GM19438 (cell line): ENCODE measurements around the gene FAM81A.
A peak's percentile ranks its signal among the peaks of the same experiment; 100 is the strongest.

Experiments
- ATAC-seq: cut with Tn5 transposase; IDR thresholded peaks from one replicate; pipeline ENCODE4 v1.9.1; 2021; ENCODE audit warnings: low read depth; ENCODE audit not compliant: unreplicated experiment

Gene FAM81A

DNA sequence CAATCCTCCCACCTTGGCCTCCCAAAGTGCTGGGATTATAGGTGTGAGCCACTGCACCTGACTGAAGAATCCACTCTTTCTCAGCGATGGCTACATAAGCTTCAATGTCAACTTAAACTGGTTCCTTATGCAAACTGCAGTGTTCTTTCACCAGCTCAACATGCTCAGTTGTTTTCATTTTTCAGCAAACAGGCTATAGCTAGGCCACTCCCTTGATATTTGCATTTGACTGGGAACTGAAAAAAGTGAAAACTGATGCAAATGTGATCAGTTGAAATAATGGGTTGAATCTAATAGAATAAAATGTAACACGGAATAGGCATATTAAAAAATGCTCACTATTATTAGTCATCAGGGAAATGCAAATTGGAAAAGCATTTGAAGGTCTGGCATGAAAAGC lies 99.4 kb downstream of the FAM81A start:
- no peak for ATAC-seq

DNA sequence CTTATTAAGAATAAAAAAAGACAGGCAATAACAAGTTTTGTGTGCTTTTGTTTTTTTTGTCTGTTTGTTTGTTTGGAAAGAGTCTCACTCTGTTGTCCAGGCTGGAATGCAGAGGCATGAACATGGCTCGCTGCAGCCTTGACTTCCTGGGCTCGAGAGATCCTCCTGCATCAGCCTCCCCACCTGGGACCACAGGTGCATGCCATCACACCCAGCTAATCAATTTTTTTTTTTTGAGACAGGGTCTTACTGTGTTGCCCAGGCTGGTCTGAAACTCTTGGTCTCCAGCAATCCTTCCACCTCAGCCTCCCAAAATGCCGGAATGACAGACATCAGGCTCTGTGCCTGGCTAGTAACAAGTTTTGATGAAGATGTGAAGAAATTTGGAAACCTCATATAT lies 100.5 kb downstream of the FAM81A start:
- no peak for ATAC-seq

- no peak for ATAC-seq
Observed at GRCh38 chr15:59539799-59540198, 101.8 kb downstream of the FAM81A start.

DNA sequence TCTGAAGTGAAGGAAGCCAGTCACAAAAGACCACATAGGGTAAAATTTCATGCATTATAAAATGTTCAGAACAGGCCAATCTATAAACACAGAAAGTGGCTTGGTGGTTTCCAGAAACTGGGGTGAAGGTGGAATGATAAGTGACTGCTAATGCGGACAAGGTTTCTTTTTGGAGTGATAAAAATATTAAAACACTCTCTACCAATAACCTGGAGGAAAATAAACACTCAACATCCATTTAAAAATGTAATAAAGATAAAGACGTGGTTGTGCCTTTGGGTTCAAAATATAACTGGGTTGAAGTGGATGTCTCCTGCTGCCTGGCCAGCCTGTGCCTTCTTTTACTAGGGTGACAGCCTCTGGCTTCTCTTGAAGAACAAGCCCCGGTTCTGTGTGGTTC lies 102.7 kb downstream of the FAM81A start:
- ATAC-seq: no peak

DNA sequence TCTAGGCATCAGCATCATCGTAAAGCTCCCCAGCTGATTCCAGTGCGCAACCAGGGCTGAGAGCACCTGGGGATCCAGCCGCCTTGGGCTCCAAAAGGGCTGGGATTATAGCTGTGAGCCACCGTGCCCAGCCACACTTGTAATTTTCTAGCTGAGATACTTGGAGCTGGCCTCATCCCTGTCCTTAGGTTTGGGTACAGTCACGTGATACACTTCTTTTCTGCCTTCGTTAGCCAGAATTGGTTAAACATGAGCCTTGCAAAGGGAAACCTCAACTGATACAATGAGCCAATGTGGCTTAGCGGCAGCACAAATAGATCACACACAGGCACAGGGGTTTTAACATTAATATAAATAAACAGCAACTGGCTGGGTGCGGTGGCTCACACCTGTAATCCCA lies 103.8 kb downstream of the FAM81A start:
- no peak for ATAC-seq

DNA sequence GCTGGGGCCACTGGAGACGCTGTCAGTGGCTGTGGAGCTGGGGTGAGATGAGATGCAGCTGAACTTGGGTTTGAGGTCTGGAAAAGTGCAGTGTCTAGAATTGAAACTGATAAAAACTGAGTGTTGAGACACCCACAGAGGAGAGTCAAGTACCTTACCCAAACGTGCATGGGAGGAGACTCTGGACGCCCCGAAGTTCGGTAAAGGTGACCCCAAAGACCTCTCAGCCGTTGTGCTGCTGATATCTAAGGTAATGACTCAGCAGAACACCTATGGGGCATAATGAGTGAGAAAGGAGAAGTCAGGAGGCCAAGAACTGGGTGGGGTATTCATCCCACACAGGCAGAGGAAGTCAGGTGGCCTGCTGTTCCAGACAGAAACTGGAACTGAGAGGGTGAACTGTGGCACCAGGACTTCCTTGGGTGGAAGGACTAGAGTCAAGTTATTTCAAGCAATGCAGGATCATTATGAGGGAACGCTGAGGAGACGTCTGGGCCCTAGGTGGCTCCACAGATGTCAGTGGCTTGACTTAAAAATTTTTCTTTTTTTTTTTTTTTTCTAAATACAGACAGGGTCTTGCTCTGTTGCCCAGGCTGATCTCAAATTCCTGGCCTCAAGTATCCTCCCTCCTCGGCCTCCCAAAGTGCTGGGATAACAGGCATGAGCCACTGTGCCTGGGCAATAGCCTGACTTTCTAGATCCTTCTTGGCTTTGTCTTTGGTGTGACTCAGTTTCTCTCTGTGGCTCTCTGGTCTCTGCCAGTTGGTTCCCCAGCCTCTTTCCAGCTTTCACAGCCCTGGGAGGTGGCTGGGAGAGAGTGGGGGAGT lies 105.9 kb downstream of the FAM81A start:
- ATAC-seq: peak; percentile 56

GRCh38 chr15:59545573-59545972 lies 107.6 kb downstream of the FAM81A start:
- no peak for ATAC-seq

GRCh38 chr15:59548501-59549226 lies 110.7 kb downstream of the FAM81A start:
- ATAC-seq: no peak

DNA sequence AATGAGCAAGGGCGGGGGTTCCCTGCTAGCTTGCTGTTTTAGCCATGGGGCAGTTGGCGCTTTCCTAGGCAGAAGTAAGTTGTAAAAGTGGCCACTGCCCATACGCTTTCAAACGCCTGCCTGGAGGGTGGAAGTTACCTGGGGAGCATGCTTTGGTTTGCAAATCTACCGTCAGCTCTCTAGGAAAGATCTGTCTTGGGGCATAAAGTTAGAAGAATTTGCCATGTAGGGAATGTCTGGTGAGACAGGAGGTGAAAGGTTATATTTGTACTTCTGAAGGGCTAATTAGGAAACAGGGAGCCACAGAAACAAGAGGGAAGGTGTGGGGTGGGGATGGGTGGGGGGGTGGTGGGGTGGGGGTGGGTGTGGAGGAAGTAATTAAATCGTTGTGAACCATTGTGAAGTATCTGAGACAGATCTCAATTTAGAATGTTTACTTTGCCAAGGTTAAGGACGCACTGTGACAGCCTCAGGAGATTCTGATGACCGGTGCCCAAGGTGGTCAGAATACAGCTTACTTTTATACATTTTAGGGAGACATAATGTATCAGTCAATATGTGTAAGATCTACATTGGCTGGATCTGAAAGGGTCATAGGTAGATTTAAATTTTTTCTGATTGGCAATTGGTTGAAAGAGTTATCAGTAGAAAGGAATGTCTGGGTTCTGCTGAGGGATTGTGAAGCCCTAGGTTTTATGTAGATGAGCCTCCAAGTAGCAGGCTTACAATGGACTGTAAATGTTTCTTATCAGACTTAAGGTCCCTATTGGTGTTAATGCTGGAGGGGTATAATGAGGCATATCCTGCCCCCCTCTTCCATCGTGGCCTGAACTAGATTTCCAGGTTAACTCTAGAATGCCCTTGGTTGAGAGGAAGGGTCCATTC lies 111.6 kb downstream of the FAM81A start:
- ATAC-seq: no peak

DNA sequence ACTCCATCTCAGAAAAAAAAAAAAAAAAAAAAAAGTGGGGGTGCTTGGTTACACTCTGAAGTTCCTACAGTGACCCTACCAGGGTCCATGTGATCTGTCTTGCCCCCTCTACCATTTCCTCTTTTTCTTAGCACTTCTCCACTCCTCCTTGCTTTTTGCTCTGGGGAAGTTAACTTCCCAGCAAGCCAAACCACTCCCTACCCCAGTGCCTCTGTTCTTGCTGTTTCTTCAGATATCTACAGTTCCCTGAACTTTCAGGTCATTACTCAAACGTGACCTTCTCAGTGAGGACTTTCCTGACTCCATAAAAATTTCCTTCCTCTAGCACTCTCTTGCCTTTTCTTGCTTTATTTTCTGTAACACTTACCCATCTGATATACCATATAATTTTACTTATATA lies 112.5 kb downstream of the FAM81A start:
- ATAC-seq: no peak

- ATAC-seq: no peak
Observed at GRCh38 chr15:59550956-59551355, 113.0 kb downstream of the FAM81A start.

GRCh38 chr15:59553879-59554735 lies 116.1 kb downstream of the FAM81A start:
- ATAC-seq: no peak

- no peak for ATAC-seq
Observed at GRCh38 chr15:59555696-59556095, 117.7 kb downstream of the FAM81A start.

DNA sequence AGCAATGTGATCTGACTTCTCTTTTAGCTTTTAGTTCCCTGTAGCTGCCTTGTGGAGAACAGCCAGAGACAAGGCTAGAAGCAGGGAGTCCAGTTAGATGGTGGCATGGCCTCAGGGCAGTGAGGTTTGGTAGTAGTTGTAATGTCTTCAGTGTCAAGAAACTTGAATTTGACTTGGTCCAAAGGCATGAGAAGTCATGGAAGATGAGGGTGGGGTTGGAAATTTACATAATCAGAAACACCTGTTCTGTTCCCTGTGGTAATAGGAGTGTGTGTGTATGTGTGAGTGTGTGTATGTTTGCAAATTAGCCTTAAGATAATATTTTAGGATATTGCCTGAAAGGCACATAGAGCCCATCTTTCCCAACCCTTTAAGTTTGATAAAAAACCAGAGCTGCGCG lies 118.4 kb downstream of the FAM81A start:
- ATAC-seq: no peak

DNA sequence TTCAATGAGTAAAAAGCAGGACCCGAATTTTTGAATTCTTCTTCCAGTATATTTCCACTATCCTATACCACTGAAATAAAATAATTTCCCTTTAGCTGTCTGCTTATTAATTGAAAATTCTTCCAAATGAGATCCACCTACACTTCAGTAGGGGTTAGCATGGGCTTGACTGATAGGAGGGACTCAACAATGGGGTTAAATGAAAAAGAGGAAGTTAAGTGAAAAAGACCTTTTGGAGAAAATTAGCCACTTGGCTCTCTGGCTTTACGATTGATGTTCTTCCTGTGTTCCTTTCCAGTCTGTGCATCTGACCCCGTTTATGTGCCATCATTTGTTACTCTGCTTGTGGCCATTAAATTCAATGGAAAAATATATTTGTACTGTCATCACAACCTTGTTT lies 119.6 kb downstream of the FAM81A start:
- no peak for ATAC-seq

DNA sequence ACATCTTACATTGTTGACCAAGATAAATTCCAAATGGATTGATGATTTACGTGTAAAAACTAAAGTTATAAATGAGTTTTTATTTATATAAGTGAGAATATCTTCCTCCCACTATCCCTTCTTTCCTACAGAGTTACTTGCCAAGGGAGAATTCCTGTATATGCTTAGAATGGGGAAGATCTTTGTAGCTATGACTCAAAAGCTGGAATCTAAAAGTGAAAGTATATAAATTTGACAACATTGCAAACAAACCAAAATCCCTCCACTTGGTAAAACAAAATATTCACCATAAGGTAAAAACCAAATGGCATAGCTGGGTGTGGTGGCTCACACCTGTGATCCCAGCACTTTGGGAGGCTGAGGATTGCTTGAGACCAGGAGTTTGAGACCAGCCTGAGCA lies 120.9 kb downstream of the FAM81A start:
- ATAC-seq: no peak

DNA sequence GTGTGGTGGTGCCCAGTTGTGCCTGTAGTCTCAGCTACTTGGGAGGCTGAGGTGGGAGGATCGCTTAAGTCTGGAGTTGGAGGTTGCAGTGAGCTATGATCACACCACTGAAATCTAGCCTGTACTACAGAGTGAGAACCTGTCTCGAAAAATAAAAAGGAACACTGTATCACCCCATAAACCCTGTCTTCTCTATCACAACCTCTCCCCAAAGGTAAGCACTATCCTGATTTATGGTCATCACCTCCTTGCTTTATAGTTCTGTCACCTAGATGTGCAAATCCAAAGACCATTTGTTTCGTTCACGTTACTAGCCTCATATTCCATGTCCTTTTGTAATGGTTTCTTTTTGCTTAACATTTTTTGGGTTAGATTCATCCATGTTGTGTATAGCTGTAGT lies 123.6 kb downstream of the FAM81A start:
- ATAC-seq: no peak

- ATAC-seq: no peak
Observed at GRCh38 chr15:59562448-59563186, 124.6 kb downstream of the FAM81A start.

- ATAC-seq: no peak
Observed at GRCh38 chr15:59565299-59565698, 127.3 kb downstream of the FAM81A start.
